GM12892 (cell line): ENCODE measurements around the gene SCT.

Experiments
- POLR2A ChIP-seq: IDR thresholded peaks from 2 replicates; pipeline ENCODE4 v1.6.1; 2011; ENCODE audit warnings: low read depth, low read length, control low read depth
- POLR2AphosphoS5 ChIP-seq: IDR thresholded peaks from 2 replicates; pipeline ENCODE4 v1.6.1; 2011; ENCODE audit warnings: low read depth, low read length, control low read depth
- TAF1 ChIP-seq: IDR thresholded peaks from 2 replicates; pipeline ENCODE4 v1.6.1; 2011; ENCODE audit warnings: low read depth, mild to moderate bottlenecking, control low read depth, low read length, borderline replicate concordance

DNA sequence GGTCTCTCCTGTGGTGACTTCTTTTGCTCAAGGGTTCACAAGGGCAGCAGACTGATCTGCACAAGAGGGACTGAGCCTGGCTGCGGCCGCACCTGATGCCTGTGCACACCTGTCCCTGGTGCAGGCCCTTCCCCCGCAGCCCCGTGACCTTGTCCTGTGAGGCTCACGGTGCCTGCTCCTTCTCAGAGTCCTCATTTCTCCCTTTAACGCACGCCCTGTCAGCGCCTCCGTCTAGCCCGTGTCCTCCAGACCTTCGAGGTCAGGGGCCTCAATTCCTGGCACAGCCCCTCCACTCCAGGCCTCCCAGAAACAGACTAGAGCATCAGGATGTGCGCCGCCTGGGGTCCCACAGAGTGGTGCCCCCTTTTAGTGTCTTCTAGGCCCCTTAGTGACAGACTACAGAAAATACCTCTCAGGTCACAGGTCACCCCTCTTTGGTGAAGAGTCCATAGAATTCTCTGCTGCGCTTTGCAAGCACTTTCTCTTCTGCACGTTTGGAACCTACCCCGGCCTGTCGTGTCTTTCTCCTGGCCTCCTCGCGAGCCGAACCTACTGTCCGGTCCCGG, 9.0 kb upstream of the SCT start:
- TF ChIP-seq POLR2A (no peak), TAF1 (no peak), POLR2AphosphoS5 (no peak)
